ENCODE measurements around the gene SLC2A13. TPM values are rescaled to one million over a fixed set of nuclear protein-coding genes. Genes with fewer than 3 reads are reported as not detected.

The SLC2A13 gene
- total and polyA plus RNA-seq, 2 donors (not counting 3 experiments of a cell fraction or from before 2014, with no cell fraction given), result 1.2 to 4.9 TPM

DNA sequence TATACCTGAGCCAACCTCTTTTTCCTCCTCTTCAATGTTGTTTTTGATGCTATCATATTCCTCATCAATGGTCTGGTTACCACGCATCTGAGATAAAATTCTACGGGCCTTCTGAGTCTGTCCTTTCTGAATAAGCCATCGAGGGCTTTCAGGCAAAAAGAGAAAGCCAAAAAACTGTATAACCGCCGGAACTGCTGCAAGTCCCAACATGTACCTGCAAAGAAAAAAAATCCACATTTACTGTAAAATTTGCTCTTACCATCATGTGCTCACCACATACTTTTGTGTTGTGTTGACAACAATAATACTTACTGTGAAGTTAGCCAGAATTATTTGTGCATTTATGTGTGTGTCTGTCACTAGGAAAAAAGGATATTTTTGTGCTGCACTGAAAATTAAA is 77.6 kb downstream of the SLC2A13 start:
- BruUV-seq (replicated peaks), result no TSS peak
- H3K9me3 ChIP-seq (replicated peaks; ENCODE audit: control insufficient read depth, insufficient read depth, low read length), result no peaks in the 10 kb centered on the region
- H3K4me3 ChIP-seq (replicated peaks in 1 of 3; ENCODE audit: insufficient read depth in 1 of 3, low read depth in 1 of 3, low read length in 3 of 3), result no peak overlapping the region
- H3K9ac ChIP-seq (replicated peaks; ENCODE audit: extremely low read depth, insufficient read depth, low read length), result no peak overlapping the region
- H3K79me2 ChIP-seq (ENCODE audit: control insufficient read depth, insufficient read depth, low read length), result no peaks in the 10 kb centered on the region
- ChIA-PET CTCF (no interaction called here), POLR2A (no interaction called here)
- H3K4me1 ChIP-seq (ENCODE audit: control insufficient read depth, extremely low read depth, insufficient read depth, low read length), result no peaks in the 10 kb centered on the region
- intact Hi-C loops (cut with micrococcal nuclease) (no loop called here), dilution Hi-C loops (cut with MboI; ENCODE audit: extremely low pct_ligation_motif_present, low sequenced_read_pairs) (no loop called here)
- no peaks in the 10 kb centered on the region for H3K9me1 ChIP-seq (replicated peaks; ENCODE audit: control insufficient read depth, extremely low read depth, insufficient read depth, low read length)
- H3K36me3 ChIP-seq (ENCODE audit: control insufficient read depth in 2 of 2, extremely low read depth in 1 of 2, insufficient read depth in 2 of 2, low read length in 2 of 2), result no peaks in the 10 kb centered on the region
- TF ChIP-seq, protein P1, sequence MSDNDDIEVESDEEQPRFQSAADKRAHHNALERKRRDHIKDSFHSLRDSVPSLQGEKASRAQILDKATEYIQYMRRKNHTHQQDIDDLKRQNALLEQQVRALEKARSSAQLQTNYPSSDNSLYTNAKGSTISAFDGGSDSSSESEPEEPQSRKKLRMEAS (IDR thresholded peaks at IDR 0.05; ENCODE audit: insufficient read depth, insufficient read length), result no peak
- no peak for TF ChIP-seq GATA2 (IDR thresholded peaks at IDR 0.05; ENCODE audit: insufficient read depth, insufficient read length, low read depth, low read length)
- no peak for TF ChIP-seq JUN (IDR thresholded peaks at IDR 0.05; ENCODE audit: borderline replicate concordance, insufficient read depth, insufficient read length, low read depth)
- TF ChIP-seq, protein P2, sequence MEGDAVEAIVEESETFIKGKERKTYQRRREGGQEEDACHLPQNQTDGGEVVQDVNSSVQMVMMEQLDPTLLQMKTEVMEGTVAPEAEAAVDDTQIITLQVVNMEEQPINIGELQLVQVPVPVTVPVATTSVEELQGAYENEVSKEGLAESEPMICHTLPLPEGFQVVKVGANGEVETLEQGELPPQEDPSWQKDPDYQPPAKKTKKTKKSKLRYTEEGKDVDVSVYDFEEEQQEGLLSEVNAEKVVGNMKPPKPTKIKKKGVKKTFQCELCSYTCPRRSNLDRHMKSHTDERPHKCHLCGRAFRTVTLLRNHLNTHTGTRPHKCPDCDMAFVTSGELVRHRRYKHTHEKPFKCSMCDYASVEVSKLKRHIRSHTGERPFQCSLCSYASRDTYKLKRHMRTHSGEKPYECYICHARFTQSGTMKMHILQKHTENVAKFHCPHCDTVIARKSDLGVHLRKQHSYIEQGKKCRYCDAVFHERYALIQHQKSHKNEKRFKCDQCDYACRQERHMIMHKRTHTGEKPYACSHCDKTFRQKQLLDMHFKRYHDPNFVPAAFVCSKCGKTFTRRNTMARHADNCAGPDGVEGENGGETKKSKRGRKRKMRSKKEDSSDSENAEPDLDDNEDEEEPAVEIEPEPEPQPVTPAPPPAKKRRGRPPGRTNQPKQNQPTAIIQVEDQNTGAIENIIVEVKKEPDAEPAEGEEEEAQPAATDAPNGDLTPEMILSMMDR (IDR thresholded peaks at IDR 0.05; ENCODE audit: extremely low read depth in 1 of 2, insufficient read depth in 1 of 2, low read depth in 1 of 2, low read length in 2 of 2), result no peak
- TF ChIP-seq MYC (IDR thresholded peaks at IDR 0.05; ENCODE audit: low read depth, low read length), result no peak
- TF ChIP-seq POLR2AphosphoS5 (IDR thresholded peaks at IDR 0.05; ENCODE audit: insufficient read depth, low read depth, low read length), result no peak
- no peak for TF ChIP-seq EZH2 (IDR thresholded peaks at IDR 0.05; ENCODE audit: borderline replicate concordance, low read depth, low read length, severe bottlenecking)
- TF ChIP-seq FOS (IDR thresholded peaks at IDR 0.05; ENCODE audit: borderline replicate concordance, insufficient read depth, low read length), result no peak
- TF ChIP-seq POLR2A (IDR thresholded peaks at IDR 0.05; ENCODE audit: low read depth, low read length), result no peak
- no peaks in the 10 kb centered on the region for H3K27me3 ChIP-seq (ENCODE audit: control insufficient read depth in 2 of 2, insufficient read depth in 2 of 2, low read length in 2 of 2)
- DNase-seq (ENCODE audit: low read depth, low spot score), result no peak
- H3K4me2 ChIP-seq (ENCODE audit: insufficient read depth, low read length), result no peak overlapping the region
- no peak overlapping the region for H3K27ac ChIP-seq (ENCODE audit: insufficient read depth, low read depth, low read length)
- FAIRE-seq, result no peak
- H2AFZ ChIP-seq (ENCODE audit: low read depth, low read length), result no peak overlapping the region
- H4K20me1 ChIP-seq (replicated peaks; ENCODE audit: control insufficient read depth, extremely low read depth, insufficient read depth, low read length), result no peaks in the 10 kb centered on the region
